Thoracic aorta (tissue), 2 donors: Measurements from ENCODE around the gene VARS1. TPM values are rescaled to one million over a fixed set of nuclear protein-coding genes. Genes with fewer than 3 reads are reported as not detected.

Source experiments
- ATAC-seq: fragments of 150-250 bp; one replicate; pipeline ENCODE4 v1.8.0; 2017; ENCODE audit warnings: low read depth; ENCODE audit not compliant: insufficient number of reproducible peaks, low FRiP score
- DNase-seq: peaks from one replicate; pipeline ENCODE4 v3.0.0-alpha.2; 2020; ENCODE audit warnings: low spot score
- H3K27ac ChIP-seq, 2 donors: fragments of 200-600 bp; sonication (generic); 1 replicate in 1 of 2; 2 replicates in 1 of 2; pipeline ENCODE4 v1.5.1; 2016; ENCODE audit warnings: mild to moderate bottlenecking in 2 of 2, moderate library complexity in 2 of 2
- H3K27me3 ChIP-seq: fragments of 200-600 bp; sonication (generic); replicated peaks from 2 replicates; pipeline ENCODE4 v1.6.0; 2016; ENCODE audit warnings: mild to moderate bottlenecking; ENCODE audit not compliant: insufficient read depth
- H3K36me3 ChIP-seq: fragments of 200-600 bp; sonication (generic); one replicate; pipeline ENCODE4 v1.5.1; 2016
- H3K4me1 ChIP-seq, 2 donors: fragments of 200-600 bp; sonication (generic); 1 replicate in 1 of 2; 2 replicates in 1 of 2; pipeline versions ENCODE4 v1.5.1 to v1.6.0; 2016; ENCODE audit warnings: low read depth in 2 of 2, mild to moderate bottlenecking in 1 of 2; ENCODE audit not compliant: control insufficient read depth in 1 of 2
- H3K4me3 ChIP-seq: fragments of 200-600 bp; sonication (generic); 2 replicates; pipeline ENCODE4 v1.5.1; 2016; ENCODE audit warnings: mild to moderate bottlenecking
- H3K9me3 ChIP-seq: fragments of 200-600 bp; sonication (generic); 2 replicates; pipeline ENCODE4 v1.5.1; 2016
- CTCF ChIP-seq: fragments of 200-600 bp; sonication (generic); IDR thresholded peaks from one replicate; pipeline ENCODE4 v1.5.1; 2019; ENCODE audit warnings: antibody characterized with exemption
- total RNA-seq, 2 donors: library from RNA; depleted of rRNA; stranded (reverse); fragments of >200 nt; gene quantifications; one replicate each; pipeline versions ENCODE4 v1.1.0 to v1.2.3, GENCODE V29; 2016

VARS1 gene
- total RNA-seq, 2 donors from 2014 or later = 24.8 to 46.8 TPM

DNA sequence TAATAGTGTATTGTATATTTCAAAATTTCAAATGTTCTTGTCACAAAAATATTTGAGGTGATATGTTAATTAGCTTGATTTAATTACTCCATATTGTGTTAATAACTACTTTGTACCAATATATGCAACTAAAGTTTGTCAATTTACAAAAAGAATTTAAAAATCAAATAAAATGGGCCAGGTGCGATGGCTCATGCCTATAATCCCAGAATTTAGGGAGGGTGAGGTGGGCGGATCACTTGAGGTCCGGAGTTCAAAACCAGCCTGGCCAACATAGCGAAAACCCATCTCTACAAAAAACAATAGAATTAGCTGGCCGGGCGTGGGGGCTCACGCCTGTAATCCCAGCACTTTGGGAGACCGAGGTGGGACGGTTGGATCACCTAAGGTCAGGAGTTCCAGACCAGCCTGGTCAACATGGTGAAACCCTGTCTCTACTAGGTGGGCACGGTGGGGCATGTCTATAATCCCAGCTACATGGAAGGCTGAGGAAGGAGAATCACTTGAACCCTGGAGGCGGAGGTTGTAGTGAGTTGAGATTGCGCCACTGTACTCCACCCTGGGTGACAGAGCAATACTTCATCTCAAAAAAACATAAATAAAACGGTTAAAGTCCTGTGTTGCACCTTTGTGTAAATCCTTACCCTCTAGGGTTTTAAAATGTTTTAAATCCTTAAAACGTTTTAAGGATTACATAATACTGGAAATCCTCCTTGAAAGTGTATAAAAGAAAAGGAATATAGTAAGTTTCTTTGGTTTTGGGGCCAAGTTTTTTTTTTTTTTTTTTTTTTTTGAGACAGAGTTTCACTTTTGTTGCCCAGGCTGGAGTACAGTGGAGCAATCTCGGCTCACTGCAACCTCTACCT is 36.0 kb upstream of the VARS1 start:
- Histone ChIP-seq H3K27me3 (no peaks in the 10 kb centered on the region), H3K4me3 (peak overlapping the region; percentile 91), H3K36me3 (no peaks in the 10 kb centered on the region), H3K4me1 (peaks cover 25 to 38% of the 10 kb centered on the region in 2 donors), H3K9me3 (no peaks in the 10 kb centered on the region), H3K27ac (peak overlapping the region in 1 of 2 donors; percentile 76)
- no peak for TF ChIP-seq CTCF
- ATAC-seq = no peak
- no peak for DNase-seq

GRCh38 chr6:31830886-31831335 is 35.4 kb upstream of the VARS1 start:
- H3K27me3 ChIP-seq = no peaks in the 10 kb centered on the region
- H3K9me3 ChIP-seq = no peaks in the 10 kb centered on the region
- no peak for DNase-seq
- no peaks in the 10 kb centered on the region for H3K36me3 ChIP-seq
- H3K27ac ChIP-seq = peak overlapping the region; percentile 58 to 76
- ATAC-seq = no peak
- H3K4me3 ChIP-seq = peak overlapping the region; percentile 91
- peaks cover 26 to 37% of the 10 kb centered on the region in 2 donors for H3K4me1 ChIP-seq
- TF ChIP-seq CTCF = no peak

- DNase-seq = no peak
- no peak for TF ChIP-seq CTCF
- Histone ChIP-seq H3K27ac (peak overlapping the region; percentile 43 to 76), H3K36me3 (no peaks in the 10 kb centered on the region), H3K27me3 (no peaks in the 10 kb centered on the region), H3K4me1 (peaks cover 21 to 38% of the 10 kb centered on the region in 2 donors), H3K4me3 (peak overlapping the region; percentile 91), H3K9me3 (no peaks in the 10 kb centered on the region)
- ATAC-seq = no peak
These were observed 34.2 kb upstream of the VARS1 start for GRCh38 chr6:31829633-31830283.

- ATAC-seq = peak; percentile 90
- no peak for TF ChIP-seq CTCF
- Histone ChIP-seq H3K36me3 (no peaks in the 10 kb centered on the region), H3K9me3 (no peaks in the 10 kb centered on the region), H3K4me3 (peak within 1 kb of the TSS; percentile 70), H3K4me1 (peaks cover 29 to 43% of the 10 kb centered on the region in 2 donors), H3K27me3 (no peaks in the 10 kb centered on the region), H3K27ac (peak within 1 kb of the TSS; percentile 77 to 98)
- DNase-seq = peak; percentile 99
These were observed 31.9 kb upstream of the VARS1 start, which contains the start of gene HSPA1B for GRCh38 chr6:31827286-31828079. Gene HSPA1B, plus strand, starts transcription at chr6:31827738. Its CDS starts 213 bp downstream, at chr6:31827951.
